HUES64 (cell line): ENCODE measurements around the gene LIPT1.

Experiments used
- H3K27ac ChIP-seq: 2 replicates; pipeline ENCODE4 v1.7.0; 2013; ENCODE audit warnings: low read depth, low read length, inconsistent platforms
- H3K27me3 ChIP-seq: 2 replicates; pipeline ENCODE4 v1.6.1; 2013; ENCODE audit warnings: mild to moderate bottlenecking, low read length; ENCODE audit not compliant: insufficient read depth
- H3K36me3 ChIP-seq: 2 replicates; pipeline ENCODE4 v1.6.1; 2013; ENCODE audit warnings: mild to moderate bottlenecking, low read length; ENCODE audit not compliant: insufficient read depth
- H3K4me1 ChIP-seq: 2 replicates; pipeline ENCODE4 v1.6.1; 2013; ENCODE audit warnings: mild to moderate bottlenecking, low read length, moderate library complexity; ENCODE audit not compliant: insufficient read depth
- H3K4me3 ChIP-seq: 2 replicates; pipeline ENCODE4 v1.5.1; 2013; ENCODE audit warnings: mild to moderate bottlenecking, low read length, moderate library complexity
- H3K9ac ChIP-seq: 2 replicates; pipeline ENCODE4 v1.6.1; 2013; ENCODE audit warnings: mild to moderate bottlenecking, low read depth, low read length
- H3K9me3 ChIP-seq: 2 replicates; pipeline ENCODE4 v1.6.1; 2013; ENCODE audit warnings: low read depth, low read length; ENCODE audit not compliant: insufficient read depth
- WGBS: fragments of 150-250, 120-280 bp; methylation state at CpG from one replicate; pipeline ENCODE4 v1.1.7; 2013; ENCODE audit warnings: missing lambda C conversion rate; 5-methylcytosine and 5-hydroxymethylcytosine counted together

Gene LIPT1

GRCh38 chr2:99201959-99202678 lies 47.4 kb downstream of the LIPT1 start:
- Histone ChIP-seq H3K9me3 (peaks cover 32% of the 10 kb centered on the region), H3K27ac (no peak overlapping the region), H3K9ac (no peak overlapping the region), H3K4me1 (no peaks in the 10 kb centered on the region), H3K36me3 (peaks cover 10% of the 10 kb centered on the region), H3K27me3 (no peaks in the 10 kb centered on the region), H3K4me3 (no peak overlapping the region)
- WGBS: 86% methylated on average over 3 of the region's 4 CpGs

GRCh38 chr2:99205491-99205890 lies 50.7 kb downstream of the LIPT1 start:
- no peak overlapping the region for H3K4me3 ChIP-seq
- peak overlapping the region; percentile 55; the same call in 1 of the 2 replicates for H3K27ac ChIP-seq
- H3K4me1 ChIP-seq: no peaks in the 10 kb centered on the region
- peaks cover 44% of the 10 kb centered on the region for H3K9me3 ChIP-seq
- H3K27me3 ChIP-seq: no peaks in the 10 kb centered on the region
- no peaks in the 10 kb centered on the region for H3K36me3 ChIP-seq
- no peak overlapping the region for H3K9ac ChIP-seq
- 84% methylated on average over 5 of the region's 5 CpGs for WGBS
